GM19438 (cell line): Measurements from ENCODE around the gene IMMT.

Experiments used
- ATAC-seq: cut with Tn5 transposase; IDR thresholded peaks from one replicate; pipeline ENCODE4 v1.9.1; 2021; ENCODE audit warnings: low read depth; ENCODE audit not compliant: unreplicated experiment

IMMT gene

GRCh38 chr2:86097114-86097896 lies 98.0 kb downstream of the IMMT start:
- ATAC-seq: no peak

- ATAC-seq: no peak
Observed at GRCh38 chr2:86094229-86094628, 101.0 kb downstream of the IMMT start.
